ENCODE measurements around the gene ERRFI1. TPM values are rescaled to one million over a fixed set of nuclear protein-coding genes. Genes with fewer than 3 reads are reported as not detected.

Gene ERRFI1
- total RNA-seq, 1 experiment from 2014 or later, result 44.6 TPM

DNA sequence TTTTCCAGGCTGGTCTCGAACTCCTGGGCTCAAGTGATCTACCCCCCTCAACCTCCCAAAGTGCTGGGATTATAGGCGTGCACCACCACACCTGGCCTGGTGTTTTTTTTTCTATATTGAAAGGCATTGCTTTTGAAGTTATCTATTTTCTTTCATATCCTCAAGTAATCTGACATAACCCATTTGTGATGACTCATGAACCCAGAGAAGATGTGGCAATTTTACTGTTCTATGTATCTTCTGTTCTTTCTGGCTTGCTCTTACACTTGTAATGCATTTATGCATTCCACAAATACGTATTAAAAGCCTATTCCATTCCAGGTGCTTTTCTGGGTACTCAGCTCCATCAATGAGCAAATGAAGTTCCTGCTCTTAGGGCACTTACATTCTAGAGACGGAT, 29.9 kb upstream of the ERRFI1 start:
- Mint-ChIP-seq H3K4me1 (0 out of 2 replicates have a peak, but pooled peaks cover 3% of the 10 kb centered on the region), H3K9me3 (no peaks in the 10 kb centered on the region), H3K27me3 (ENCODE audit: low read depth) (no peaks in the 10 kb centered on the region), H3K4me3 (no peak overlapping the region), H3K36me3 (no peaks in the 10 kb centered on the region), H3K27ac (no peak overlapping the region)
- no peak for DNase-seq (ENCODE audit: low spot score)
- no peak for TF ChIP-seq MLX (CRISPR knock-in tag; IDR thresholded peaks at IDR 0.05)
- TF ChIP-seq, protein P1, sequence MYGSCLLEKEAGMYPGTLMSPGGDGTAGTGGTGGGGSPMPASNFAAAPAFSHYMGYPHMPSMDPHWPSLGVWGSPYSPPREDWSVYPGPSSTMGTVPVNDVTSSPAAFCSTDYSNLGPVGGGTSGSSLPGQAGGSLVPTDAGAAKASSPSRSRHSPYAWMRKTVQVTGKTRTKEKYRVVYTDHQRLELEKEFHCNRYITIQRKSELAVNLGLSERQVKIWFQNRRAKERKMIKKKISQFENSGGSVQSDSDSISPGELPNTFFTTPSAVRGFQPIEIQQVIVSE (CRISPR knock-in tag; IDR thresholded peaks at IDR 0.05; ENCODE audit: borderline replicate concordance), result no peak
- TF ChIP-seq PRRX2 (CRISPR knock-in tag; IDR thresholded peaks at IDR 0.05), result no peak
- no peak for TF ChIP-seq ZNF232 (CRISPR knock-in tag; IDR thresholded peaks at IDR 0.05)
- TF ChIP-seq, protein P2, sequence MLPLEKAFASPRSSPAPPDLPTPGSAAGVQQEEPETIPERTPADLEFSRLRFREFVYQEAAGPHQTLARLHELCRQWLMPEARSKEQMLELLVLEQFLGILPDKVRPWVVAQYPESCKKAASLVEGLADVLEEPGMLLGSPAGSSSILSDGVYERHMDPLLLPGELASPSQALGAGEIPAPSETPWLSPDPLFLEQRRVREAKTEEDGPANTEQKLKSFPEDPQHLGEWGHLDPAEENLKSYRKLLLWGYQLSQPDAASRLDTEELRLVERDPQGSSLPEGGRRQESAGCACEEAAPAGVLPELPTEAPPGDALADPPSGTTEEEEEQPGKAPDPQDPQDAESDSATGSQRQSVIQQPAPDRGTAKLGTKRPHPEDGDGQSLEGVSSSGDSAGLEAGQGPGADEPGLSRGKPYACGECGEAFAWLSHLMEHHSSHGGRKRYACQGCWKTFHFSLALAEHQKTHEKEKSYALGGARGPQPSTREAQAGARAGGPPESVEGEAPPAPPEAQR (CRISPR knock-in tag; IDR thresholded peaks at IDR 0.05), result no peak
- no peak for TF ChIP-seq GABPB1 (CRISPR knock-in tag; IDR thresholded peaks at IDR 0.05)
- no peak for TF ChIP-seq ZNF138 (CRISPR knock-in tag; conservative IDR thresholded peaks at IDR 0.05)
- no peak for TF ChIP-seq SMAD3 (CRISPR knock-in tag; IDR thresholded peaks at IDR 0.05; ENCODE audit: borderline replicate concordance)
- TF ChIP-seq CREB1 (CRISPR knock-in tag; IDR thresholded peaks at IDR 0.05), result no peak
- TF ChIP-seq OVOL2 (CRISPR knock-in tag; IDR thresholded peaks at IDR 0.05; ENCODE audit: borderline replicate concordance), result no peak
- no peak for TF ChIP-seq ELF4 (CRISPR knock-in tag; IDR thresholded peaks at IDR 0.05; ENCODE audit: low read depth)
- TF ChIP-seq IRF2 (CRISPR knock-in tag; IDR thresholded peaks at IDR 0.05; ENCODE audit: borderline replicate concordance, low read depth), result no peak
- no peak for TF ChIP-seq USF1 (CRISPR knock-in tag; IDR thresholded peaks at IDR 0.05)
- ATAC-seq, result no peak
- ChIA-PET CTCF (no interaction called here), POLR2A (interaction anchor here (0.7 kb wide), 1 partner anchor 311 kb away, joined by 3 read pairs; no protein-coding TSS in a partner anchor)

- H3K4me1 Mint-ChIP-seq, result no peaks in the 10 kb centered on the region
- ChIA-PET CTCF (interaction anchor here (0.6 kb wide), 1 partner anchor 260 kb away, joined by 5 read pairs; no protein-coding TSS in a partner anchor), POLR2A (no interaction called here)
- TF ChIP-seq FOXJ3 (CRISPR knock-in tag; IDR thresholded peaks at IDR 0.05; ENCODE audit: borderline replicate concordance) (no peak), ATF1 (CRISPR knock-in tag; IDR thresholded peaks at IDR 0.05) (no peak), HMGA2 (CRISPR knock-in tag; IDR thresholded peaks at IDR 0.05) (no peak), GABPB1 (CRISPR knock-in tag; IDR thresholded peaks at IDR 0.05) (no peak), SMAD3 (CRISPR knock-in tag; IDR thresholded peaks at IDR 0.05; ENCODE audit: borderline replicate concordance) (no peak), FOXP4 (CRISPR knock-in tag; IDR thresholded peaks at IDR 0.05) (no peak), ATF3 (CRISPR knock-in tag; conservative IDR thresholded peaks at IDR 0.05) (no peak), PRRX2 (CRISPR knock-in tag; IDR thresholded peaks at IDR 0.05) (no peak), MAX (CRISPR knock-in tag; IDR thresholded peaks at IDR 0.05) (no peak), FOXK1 (CRISPR knock-in tag; IDR thresholded peaks at IDR 0.05) (no peak)
- TF ChIP-seq, protein P3, sequence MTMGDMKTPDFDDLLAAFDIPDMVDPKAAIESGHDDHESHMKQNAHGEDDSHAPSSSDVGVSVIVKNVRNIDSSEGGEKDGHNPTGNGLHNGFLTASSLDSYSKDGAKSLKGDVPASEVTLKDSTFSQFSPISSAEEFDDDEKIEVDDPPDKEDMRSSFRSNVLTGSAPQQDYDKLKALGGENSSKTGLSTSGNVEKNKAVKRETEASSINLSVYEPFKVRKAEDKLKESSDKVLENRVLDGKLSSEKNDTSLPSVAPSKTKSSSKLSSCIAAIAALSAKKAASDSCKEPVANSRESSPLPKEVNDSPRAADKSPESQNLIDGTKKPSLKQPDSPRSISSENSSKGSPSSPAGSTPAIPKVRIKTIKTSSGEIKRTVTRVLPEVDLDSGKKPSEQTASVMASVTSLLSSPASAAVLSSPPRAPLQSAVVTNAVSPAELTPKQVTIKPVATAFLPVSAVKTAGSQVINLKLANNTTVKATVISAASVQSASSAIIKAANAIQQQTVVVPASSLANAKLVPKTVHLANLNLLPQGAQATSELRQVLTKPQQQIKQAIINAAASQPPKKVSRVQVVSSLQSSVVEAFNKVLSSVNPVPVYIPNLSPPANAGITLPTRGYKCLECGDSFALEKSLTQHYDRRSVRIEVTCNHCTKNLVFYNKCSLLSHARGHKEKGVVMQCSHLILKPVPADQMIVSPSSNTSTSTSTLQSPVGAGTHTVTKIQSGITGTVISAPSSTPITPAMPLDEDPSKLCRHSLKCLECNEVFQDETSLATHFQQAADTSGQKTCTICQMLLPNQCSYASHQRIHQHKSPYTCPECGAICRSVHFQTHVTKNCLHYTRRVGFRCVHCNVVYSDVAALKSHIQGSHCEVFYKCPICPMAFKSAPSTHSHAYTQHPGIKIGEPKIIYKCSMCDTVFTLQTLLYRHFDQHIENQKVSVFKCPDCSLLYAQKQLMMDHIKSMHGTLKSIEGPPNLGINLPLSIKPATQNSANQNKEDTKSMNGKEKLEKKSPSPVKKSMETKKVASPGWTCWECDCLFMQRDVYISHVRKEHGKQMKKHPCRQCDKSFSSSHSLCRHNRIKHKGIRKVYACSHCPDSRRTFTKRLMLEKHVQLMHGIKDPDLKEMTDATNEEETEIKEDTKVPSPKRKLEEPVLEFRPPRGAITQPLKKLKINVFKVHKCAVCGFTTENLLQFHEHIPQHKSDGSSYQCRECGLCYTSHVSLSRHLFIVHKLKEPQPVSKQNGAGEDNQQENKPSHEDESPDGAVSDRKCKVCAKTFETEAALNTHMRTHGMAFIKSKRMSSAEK (CRISPR knock-in tag; IDR thresholded peaks at IDR 0.05; ENCODE audit: borderline replicate concordance), result no peak
- TF ChIP-seq, protein P4, sequence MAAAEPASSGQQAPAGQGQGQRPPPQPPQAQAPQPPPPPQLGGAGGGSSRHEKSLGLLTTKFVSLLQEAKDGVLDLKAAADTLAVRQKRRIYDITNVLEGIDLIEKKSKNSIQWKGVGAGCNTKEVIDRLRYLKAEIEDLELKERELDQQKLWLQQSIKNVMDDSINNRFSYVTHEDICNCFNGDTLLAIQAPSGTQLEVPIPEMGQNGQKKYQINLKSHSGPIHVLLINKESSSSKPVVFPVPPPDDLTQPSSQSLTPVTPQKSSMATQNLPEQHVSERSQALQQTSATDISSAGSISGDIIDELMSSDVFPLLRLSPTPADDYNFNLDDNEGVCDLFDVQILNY (CRISPR knock-in tag; IDR thresholded peaks at IDR 0.05), result no peak
Measured at GRCh38 chr1:8053878-8054567, 27.9 kb upstream of the ERRFI1 start.

More at GRCh38 chr1:8053878-8054567, 27.9 kb upstream of the ERRFI1 start:
- Mint-ChIP-seq H3K4me3 (no peak overlapping the region), H3K36me3 (no peaks in the 10 kb centered on the region), H3K27me3 (ENCODE audit: low read depth) (no peaks in the 10 kb centered on the region), H3K27ac (no peak overlapping the region), H3K9me3 (no peaks in the 10 kb centered on the region)
- no peak for DNase-seq (ENCODE audit: low spot score)
- ATAC-seq, result no peak

Data from WTC11 (cell line).